ENCODE data around the gene DUSP6.

GRCh38 chr12:89370421-89370831 lies 18.1 kb upstream of the DUSP6 start:
- TF ChIP-seq CTCF (IDR thresholded peaks at IDR 0.05), result no peak
- TF ChIP-seq EZH2 (IDR thresholded peaks at IDR 0.05; ENCODE audit: borderline replicate concordance, insufficient read depth, low read depth, low read length, poor library complexity, severe bottlenecking), result no peak
